A673 (cell line): ENCODE results near the gene CNOT8.

Experiments
- EZH2 ChIP-seq: fragments of 200-600 bp; sonication (generic); IDR thresholded peaks from 2 replicates; pipeline ENCODE4 v1.6.1; 2017; ENCODE audit warnings: borderline replicate concordance, low read depth, mild to moderate bottlenecking, mixed read lengths, antibody characterized with exemption, low read length; ENCODE audit not compliant: poor library complexity, severe bottlenecking
- TF ChIP-seq, protein P1 (sequence below): fragments of 300-800, 200-600 bp; sonication (generic); conservative IDR thresholded peaks from 2 replicates; pipeline ENCODE4 v1.5.1; 2017; ENCODE audit warnings: low read depth, mild to moderate bottlenecking, antibody characterized with exemption, low read length, moderate library complexity, mixed read lengths

- TF ChIP-seq, protein P1, sequence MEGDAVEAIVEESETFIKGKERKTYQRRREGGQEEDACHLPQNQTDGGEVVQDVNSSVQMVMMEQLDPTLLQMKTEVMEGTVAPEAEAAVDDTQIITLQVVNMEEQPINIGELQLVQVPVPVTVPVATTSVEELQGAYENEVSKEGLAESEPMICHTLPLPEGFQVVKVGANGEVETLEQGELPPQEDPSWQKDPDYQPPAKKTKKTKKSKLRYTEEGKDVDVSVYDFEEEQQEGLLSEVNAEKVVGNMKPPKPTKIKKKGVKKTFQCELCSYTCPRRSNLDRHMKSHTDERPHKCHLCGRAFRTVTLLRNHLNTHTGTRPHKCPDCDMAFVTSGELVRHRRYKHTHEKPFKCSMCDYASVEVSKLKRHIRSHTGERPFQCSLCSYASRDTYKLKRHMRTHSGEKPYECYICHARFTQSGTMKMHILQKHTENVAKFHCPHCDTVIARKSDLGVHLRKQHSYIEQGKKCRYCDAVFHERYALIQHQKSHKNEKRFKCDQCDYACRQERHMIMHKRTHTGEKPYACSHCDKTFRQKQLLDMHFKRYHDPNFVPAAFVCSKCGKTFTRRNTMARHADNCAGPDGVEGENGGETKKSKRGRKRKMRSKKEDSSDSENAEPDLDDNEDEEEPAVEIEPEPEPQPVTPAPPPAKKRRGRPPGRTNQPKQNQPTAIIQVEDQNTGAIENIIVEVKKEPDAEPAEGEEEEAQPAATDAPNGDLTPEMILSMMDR = no peak
- no peak for TF ChIP-seq EZH2
These were observed 21.2 kb upstream of the CNOT8 start for GRCh38 chr5:154837009-154837901.
